Measurements from ENCODE around the gene VKORC1L1.
"Not testable (repeated sequence)": the region's sequence is repeated elsewhere in the genome, so short reads cannot be mapped to it uniquely, and the experiment has no call there.

DNA sequence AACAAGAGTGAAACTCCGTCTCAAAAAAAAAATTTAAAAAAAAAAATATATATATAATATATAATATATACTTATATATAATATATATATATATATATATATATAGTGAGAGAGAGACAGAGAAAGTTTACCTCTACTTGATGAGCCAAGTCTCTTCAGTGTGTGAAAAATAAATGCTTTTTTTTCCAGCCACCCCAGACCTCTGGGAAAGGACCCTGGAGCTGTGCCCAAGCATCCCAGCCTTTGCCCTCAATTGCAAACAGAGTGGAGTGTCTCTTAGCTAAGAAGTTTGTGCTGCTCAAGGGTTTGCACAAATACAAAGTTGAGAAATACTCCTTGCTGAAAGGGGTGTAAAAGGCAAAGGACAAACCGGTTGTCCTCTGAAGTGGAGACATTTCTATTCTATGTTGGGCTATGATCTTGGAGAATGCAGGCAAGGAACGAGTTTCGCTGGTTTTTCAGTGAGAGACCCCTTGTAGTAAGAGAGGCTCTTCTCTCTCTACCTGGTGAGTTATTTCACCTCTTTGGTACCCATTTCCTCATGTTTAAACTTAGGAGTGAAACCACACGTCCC lies 15.5 kb upstream of the VKORC1L1 start:
- TF ChIP-seq, protein P1, sequence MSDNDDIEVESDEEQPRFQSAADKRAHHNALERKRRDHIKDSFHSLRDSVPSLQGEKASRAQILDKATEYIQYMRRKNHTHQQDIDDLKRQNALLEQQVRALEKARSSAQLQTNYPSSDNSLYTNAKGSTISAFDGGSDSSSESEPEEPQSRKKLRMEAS (IDR thresholded peaks at IDR 0.05) = not testable (repeated sequence)
- TF ChIP-seq, protein P2, sequence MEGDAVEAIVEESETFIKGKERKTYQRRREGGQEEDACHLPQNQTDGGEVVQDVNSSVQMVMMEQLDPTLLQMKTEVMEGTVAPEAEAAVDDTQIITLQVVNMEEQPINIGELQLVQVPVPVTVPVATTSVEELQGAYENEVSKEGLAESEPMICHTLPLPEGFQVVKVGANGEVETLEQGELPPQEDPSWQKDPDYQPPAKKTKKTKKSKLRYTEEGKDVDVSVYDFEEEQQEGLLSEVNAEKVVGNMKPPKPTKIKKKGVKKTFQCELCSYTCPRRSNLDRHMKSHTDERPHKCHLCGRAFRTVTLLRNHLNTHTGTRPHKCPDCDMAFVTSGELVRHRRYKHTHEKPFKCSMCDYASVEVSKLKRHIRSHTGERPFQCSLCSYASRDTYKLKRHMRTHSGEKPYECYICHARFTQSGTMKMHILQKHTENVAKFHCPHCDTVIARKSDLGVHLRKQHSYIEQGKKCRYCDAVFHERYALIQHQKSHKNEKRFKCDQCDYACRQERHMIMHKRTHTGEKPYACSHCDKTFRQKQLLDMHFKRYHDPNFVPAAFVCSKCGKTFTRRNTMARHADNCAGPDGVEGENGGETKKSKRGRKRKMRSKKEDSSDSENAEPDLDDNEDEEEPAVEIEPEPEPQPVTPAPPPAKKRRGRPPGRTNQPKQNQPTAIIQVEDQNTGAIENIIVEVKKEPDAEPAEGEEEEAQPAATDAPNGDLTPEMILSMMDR (IDR thresholded peaks at IDR 0.05) = not testable (repeated sequence)
- TF ChIP-seq, protein P3, sequence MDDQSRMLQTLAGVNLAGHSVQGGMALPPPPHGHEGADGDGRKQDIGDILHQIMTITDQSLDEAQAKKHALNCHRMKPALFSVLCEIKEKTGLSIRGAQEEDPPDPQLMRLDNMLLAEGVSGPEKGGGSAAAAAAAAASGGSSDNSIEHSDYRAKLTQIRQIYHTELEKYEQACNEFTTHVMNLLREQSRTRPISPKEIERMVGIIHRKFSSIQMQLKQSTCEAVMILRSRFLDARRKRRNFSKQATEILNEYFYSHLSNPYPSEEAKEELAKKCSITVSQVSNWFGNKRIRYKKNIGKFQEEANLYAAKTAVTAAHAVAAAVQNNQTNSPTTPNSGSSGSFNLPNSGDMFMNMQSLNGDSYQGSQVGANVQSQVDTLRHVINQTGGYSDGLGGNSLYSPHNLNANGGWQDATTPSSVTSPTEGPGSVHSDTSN (IDR thresholded peaks at IDR 0.05) = not testable (repeated sequence)
- TF ChIP-seq, protein P4, sequence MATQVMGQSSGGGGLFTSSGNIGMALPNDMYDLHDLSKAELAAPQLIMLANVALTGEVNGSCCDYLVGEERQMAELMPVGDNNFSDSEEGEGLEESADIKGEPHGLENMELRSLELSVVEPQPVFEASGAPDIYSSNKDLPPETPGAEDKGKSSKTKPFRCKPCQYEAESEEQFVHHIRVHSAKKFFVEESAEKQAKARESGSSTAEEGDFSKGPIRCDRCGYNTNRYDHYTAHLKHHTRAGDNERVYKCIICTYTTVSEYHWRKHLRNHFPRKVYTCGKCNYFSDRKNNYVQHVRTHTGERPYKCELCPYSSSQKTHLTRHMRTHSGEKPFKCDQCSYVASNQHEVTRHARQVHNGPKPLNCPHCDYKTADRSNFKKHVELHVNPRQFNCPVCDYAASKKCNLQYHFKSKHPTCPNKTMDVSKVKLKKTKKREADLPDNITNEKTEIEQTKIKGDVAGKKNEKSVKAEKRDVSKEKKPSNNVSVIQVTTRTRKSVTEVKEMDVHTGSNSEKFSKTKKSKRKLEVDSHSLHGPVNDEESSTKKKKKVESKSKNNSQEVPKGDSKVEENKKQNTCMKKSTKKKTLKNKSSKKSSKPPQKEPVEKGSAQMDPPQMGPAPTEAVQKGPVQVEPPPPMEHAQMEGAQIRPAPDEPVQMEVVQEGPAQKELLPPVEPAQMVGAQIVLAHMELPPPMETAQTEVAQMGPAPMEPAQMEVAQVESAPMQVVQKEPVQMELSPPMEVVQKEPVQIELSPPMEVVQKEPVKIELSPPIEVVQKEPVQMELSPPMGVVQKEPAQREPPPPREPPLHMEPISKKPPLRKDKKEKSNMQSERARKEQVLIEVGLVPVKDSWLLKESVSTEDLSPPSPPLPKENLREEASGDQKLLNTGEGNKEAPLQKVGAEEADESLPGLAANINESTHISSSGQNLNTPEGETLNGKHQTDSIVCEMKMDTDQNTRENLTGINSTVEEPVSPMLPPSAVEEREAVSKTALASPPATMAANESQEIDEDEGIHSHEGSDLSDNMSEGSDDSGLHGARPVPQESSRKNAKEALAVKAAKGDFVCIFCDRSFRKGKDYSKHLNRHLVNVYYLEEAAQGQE (IDR thresholded peaks at IDR 0.05) = not testable (repeated sequence)
- TF ChIP-seq, protein P5, sequence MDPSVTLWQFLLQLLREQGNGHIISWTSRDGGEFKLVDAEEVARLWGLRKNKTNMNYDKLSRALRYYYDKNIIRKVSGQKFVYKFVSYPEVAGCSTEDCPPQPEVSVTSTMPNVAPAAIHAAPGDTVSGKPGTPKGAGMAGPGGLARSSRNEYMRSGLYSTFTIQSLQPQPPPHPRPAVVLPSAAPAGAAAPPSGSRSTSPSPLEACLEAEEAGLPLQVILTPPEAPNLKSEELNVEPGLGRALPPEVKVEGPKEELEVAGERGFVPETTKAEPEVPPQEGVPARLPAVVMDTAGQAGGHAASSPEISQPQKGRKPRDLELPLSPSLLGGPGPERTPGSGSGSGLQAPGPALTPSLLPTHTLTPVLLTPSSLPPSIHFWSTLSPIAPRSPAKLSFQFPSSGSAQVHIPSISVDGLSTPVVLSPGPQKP (IDR thresholded peaks at IDR 0.05; ENCODE audit: low read depth, low read length) = not testable (repeated sequence)
